Activated CD8-positive, alpha-beta memory T cell treated with anti-CD3 and anti-CD28 coated beads, Interleukin-2, amount 50 U/mL, for 4 hours (primary cell): Measurements from ENCODE around the gene SEC14L1.

ENCODE experiments used
- DNase-seq: peaks from one replicate; pipeline ENCODE4 v3.0.0-alpha.2; 2020

The SEC14L1 gene

DNA sequence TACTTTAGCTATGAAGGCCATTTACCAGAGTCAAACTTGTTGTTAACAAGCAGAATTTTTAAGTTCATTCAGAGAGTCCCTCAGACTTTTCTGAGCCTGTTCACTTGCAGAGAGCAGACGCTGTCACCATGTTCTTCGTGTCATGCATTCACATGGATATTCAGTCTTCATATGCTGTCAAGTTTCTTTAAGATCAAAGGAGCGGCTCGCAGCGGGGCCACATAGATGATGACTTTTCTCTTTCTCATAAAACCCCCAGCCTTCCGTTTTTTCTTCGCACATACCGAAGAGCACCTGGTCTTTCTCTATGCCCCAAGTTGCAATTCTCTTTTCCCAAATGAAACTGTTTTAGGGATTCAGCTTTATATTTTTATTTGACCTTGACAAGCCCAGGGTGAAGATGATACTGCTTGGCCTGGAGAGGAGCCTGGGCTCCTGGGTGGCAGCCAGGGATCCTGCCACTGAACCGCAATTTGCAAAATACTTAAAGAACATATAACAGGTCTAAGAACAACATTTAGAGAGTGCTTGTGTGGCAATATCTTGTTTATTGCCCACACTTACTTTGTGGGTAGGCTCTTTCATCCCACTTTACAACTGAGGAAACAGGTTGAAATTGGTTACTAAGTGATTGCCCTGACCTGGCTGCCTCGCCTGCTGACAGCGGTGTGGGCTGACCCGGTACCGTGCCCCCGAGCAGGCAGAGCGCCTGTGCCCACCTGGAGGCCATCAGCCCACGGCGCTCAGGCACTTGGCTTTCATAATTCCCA lies 22.9 kb downstream of the SEC14L1 start:
- DNase-seq: no peak

DNA sequence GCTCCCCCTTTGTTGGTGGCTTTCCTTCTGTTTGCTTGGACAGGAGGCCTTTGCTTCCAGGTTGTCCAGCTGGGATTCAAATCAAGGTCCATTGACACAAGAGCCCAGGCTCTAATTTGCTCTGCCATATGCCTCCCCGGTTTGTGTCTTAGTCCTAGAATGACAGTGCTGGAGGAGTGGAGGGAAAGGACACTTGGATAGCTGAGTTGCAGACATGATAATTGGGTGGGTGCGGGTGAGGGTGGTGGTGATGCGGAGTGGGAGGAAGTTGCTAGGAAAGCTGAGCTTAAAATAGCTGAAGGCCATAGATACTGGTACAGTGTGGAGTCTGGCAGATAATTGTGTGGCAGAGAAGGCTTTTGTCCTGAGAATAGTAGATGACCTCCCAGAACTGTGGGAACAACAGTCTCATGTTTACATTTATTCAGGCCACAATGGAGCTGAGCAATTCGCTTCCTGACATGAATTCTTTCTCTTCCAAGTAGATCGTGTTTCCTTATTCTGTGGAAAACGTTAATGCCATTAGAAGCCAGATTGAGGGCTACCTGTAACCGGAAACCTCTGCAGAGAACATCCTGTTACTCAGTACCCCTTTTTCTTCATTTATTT lies 23.8 kb downstream of the SEC14L1 start:
- DNase-seq: no peak

DNA sequence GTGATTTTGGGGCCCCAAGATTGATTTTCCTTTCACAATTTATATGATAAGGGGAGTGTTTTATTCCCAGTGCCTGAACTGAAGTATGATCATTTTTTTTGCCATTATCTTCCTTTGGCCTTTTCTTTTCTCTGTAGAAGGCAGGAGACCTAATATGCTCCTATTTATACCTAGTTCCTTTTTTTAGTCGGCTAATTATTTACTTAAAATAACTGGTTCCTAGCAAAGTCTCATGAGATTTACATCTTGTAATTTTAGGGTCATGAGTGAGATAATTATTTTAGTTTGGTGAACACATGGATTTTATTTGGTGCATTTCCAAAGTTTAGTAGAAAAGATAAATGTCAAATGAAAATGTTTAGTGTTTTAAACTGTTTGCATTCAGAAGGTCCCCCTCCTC lies 24.8 kb downstream of the SEC14L1 start:
- DNase-seq: no peak

DNA sequence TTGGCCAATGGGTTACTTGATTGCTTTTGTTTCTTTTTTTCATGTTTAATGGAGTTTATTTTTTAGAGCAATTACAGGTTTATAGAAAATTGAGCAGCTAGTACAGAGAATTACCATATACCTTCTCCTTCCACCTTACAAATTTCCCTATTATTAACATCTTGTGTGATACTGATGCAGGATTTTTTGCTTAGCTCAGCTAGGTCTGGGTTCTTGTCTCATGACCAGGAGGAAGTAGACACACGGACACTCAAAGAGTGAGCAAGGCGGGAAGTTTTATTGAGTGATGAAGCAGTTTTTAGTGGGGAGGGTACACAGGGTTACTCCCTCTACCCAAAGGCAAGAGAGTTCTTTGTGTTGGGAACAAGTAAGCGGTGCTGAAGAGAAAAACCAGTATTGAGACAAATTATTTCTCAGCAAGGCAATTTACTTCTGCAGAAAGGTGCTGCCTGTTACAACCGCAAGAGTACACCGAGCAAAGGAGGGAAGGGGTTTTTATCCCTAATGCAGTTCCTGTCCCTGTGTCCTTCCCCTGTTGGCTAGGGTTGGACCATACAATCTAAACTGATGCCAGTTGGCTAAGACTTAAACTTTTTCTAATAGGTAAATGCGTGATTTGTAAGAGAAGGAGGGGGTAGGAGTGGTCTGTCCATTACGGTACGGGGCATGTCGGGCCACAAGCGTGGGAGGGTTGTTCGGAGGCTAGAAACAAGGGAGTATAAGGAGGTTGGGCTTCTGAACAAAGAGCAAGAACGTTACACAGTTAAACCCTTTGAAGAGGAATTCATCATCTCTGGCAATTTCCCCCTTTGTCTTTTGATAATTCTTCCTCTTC lies 26.9 kb downstream of the SEC14L1 start:
- DNase-seq: no peak

DNA sequence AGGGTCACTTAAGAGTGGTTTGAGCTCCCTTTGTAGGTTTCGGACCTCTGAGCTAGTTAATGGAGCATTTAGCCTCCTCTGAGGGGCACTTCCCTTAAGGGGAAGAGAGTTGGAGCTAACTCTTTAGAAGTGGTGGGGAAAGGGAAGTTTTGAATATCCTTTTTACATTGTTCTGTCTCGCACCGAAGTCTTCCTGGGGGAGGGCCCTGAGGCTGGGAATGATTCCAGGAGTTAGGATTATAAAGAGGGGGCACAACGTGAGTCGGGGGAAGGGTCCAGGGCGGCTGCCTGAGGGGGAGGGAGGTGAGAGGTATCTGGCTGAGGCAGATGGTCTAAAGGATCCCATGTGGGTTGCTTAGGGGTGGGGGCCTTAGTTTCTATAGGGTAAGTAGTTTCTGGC lies 32.3 kb downstream of the SEC14L1 start:
- no peak for DNase-seq

DNA sequence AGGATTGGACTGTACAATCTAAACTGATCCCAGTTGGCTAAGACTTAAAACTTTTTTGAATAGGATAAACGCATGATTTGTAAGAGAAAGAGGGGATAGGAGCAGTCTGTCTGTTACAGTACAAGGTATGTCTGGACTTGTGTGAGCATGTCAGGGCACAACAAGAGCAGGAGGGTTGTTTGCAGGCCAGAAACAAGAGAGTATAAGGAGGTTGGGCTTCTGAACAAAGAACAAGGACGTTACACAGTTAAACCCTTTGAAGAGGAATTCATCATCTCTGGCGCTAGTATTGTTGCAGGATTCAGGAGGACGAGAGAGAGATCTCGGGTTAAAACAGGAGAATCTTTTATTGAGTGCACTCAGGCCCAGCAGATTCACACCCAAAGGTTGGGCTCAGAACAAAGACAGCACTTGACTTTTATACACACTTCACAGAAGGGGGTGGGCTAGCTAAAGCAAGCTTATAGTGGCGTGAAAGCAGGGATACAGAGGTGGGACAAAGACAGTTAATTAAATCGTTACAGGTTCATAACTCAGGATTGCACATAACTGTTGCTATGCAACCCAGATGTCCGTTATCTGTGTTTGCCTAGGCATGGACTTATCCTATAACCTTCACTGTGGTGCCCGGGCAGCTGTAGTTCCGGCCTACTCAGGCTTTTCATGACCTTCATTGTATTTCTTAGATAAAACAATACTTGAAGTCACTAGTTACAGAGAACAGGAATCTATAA lies 34.3 kb downstream of the SEC14L1 start:
- DNase-seq: no peak

DNA sequence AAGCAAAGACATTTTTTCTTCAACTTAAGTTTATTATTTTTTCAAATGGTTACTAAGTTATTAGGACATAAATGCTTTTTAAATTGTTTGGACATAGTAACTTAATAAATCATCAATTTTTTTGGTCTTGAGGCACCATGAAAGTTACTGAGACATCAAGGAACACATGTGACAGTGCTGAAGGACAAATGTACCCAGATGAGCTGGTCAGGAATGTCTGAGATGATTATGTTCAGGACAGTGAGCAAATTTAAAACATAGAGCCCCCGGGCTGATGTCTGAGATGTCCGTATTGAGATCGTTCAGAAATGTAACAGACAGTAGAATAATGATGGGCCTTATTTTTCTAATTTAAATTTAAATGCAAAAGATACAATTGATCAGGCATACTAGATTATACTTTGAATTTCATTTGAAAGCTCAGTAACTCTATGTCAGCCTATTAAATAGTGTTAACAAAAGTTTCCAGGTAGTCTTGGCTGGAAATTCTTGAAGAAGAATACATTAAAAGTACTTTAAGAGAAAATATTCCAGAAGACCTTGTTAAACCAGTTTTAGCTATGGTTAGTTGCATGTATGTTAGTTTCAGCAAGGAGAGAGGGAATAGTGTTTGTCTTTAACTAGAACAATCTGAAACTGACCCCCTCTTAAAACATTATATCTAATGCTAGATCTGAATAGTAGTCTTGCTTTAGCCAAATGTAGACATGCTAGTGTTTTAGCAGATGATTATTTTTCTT lies 36.4 kb downstream of the SEC14L1 start:
- DNase-seq: no peak

DNA sequence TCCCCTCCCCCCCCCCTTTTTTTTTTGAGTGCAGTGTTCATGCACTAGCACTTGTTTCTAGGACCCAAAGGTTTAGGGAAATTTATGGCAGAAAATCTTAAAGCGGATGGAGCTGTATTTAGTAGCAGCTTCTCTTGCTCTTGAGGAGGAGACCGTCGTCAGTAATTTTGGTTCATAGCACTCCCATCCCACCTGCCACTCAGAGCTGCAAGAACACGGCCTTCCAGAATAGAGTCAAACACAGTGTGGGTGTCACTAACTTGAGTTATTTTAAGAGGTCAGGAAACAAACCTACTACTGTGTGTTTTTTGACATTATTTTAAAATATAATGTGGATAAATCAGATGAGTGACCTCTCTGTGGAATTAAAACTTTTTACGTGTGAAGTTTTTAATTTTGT lies 37.3 kb downstream of the SEC14L1 start:
- no peak for DNase-seq

DNA sequence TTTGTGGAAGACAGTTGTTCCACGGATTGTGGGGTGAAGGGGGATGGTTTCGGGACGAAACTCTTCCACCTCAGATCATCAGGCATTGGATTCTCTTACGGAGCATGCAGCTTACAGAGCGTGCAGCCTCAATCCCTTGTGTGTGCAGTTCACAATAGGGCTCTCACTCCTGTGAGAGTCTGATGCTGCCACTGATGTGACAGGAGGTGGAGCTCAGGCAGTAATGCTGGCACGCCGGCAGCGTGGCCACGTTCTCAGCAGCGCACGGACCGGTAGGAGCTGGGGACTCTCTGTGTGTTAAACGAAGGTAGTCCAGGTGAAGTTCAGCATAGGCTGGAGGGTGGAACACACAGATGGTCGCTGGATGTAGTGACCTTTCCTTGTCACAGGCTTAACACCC lies 37.8 kb downstream of the SEC14L1 start:
- no peak for DNase-seq

DNA sequence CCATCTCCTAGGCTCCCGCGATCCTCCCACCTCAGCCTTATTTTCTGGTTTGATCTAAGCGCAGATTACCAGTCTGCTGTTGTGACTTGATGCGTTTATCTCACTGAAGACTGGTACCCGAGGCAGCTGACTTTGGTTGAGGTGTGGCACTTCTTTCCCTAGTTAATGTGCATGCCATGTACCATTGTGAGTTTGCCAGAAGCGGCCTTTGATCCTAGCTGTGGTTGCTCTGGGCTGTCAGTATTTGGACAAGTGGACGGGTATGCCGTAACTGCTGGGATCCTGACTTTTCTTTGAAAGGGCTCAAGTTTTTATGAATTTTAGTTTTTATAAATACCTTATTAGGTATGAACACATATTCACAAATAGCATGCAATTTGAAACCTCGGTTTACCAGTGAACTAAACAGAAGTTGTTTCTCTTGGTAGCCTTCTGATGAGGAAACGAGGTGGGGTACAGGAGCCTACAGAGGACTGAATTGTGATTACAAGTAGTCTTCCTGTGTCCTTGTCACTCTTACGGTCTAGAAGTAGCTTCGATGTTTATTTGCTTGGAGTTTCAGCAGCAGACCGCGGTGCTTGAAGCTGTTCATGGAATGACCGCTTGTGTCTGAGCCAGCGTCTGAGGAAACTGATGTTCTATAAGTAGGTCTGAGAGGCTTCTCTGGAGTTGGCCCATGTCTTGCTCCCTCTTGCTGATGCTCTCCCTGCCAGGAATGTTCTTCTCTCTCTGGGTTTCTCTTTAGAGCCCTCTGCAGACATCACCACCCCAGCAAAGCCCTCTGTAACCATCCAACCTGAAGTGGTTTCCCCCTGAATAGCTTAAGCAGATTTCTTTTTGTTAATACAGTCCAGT lies 40.0 kb downstream of the SEC14L1 start:
- no peak for DNase-seq

DNA sequence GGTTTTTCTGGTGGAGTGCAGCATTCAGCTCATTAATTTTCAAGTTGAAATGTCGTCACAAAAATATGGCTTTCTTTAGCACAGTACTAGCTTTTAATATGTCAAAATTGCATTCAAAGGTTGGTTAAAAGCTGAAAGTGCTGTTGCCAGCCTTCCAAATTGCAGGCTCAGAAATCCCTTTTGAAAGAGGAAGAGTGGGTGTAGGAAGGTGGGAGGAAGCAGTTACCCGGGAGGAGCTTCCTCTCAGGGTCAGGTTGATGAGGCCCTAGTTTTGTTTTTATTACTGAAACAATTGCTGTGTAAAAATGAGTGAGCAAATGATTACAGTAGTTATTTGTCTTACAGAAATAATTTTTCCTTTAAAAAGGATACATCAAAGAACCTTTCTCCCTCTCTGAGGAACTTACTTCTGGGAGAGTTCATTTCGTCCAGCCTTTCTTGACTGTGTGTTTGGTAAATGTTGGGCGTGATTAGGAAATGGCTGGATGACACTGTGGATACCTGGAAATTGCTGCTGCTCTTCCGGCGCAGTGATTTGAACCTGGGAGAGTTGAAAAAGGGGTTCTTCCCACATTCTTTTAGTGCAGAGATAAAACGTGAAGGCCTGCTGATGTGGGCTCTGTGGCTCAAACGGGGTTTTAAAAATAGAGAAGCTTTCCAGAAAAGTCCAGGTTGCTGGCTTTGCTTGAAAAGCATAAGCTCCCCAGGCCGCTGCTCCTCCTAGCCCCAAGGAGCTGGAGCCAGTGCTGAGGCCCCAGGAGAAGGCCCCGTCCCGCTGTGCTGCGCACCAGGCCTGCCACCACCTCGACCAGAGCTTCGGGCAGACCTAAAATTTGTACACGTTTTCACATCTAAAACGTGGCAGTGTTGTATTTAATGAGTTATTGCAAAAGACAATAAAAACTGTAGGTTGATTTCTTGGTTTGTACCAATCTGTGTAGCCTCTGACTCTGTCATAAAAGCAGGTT lies 41.7 kb downstream of the SEC14L1 start:
- no peak for DNase-seq

DNA sequence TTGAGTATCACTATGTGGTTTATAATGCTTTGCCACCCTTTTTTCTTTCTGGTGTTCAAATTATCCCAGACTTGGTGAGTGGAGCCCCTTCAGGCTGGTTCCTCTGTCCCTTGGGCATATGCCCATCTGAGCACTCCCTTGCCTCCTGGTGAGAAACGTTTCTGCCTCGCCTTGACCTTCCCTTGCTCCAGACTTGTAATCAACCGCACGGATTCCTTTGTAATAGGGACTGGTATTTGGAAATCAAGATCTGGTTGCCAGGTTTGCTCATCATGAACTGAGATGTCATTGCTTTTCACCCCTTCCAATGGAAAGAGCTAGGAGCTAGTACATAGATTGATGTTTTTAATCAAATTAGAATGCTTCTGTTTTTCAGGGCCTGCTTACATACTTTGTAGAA lies 43.7 kb downstream of the SEC14L1 start:
- DNase-seq: no peak

DNA sequence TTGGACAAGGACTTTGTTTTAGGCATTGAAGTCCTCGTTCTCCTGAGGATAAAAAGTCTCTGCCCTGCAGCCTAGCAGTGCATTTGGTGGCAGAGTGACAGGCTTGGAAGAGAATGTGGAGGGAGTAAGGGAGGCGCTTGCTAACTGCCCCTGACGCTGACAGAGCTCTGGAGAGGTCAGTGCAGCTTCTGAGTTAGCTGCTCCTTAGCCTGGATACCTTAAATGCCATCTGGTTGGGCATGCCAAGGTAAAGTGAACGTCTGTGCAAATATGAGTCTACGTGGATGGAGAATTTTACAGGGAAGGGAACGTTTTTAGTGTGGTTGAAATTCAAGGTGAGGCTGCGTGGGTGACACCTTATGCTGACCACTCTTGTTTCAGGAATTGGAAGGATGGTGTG lies 44.4 kb downstream of the SEC14L1 start:
- DNase-seq: no peak

DNA sequence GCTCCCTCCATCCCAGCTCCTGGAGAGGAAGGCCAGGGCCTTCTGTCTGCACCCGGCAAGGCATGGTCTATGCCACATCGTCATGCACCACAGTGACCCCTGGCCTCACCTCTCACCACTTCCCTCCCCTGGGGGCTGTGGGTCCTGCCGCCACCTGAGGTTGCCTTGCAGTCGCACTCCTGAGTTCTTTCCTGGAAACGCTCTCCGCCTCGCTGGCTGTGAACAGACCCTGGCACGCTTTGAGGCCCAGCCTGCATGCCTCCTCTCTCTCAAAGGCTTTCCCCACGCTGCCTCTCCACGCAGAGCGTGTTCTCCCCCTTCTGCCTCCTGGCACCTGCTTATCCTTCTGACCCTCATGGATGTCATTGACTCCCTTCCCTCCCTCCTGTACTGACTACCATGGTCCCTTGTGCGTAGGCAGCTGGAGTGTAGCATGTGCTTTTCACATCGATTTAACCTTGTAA lies 45.4 kb downstream of the SEC14L1 start:
- no peak for DNase-seq

DNA sequence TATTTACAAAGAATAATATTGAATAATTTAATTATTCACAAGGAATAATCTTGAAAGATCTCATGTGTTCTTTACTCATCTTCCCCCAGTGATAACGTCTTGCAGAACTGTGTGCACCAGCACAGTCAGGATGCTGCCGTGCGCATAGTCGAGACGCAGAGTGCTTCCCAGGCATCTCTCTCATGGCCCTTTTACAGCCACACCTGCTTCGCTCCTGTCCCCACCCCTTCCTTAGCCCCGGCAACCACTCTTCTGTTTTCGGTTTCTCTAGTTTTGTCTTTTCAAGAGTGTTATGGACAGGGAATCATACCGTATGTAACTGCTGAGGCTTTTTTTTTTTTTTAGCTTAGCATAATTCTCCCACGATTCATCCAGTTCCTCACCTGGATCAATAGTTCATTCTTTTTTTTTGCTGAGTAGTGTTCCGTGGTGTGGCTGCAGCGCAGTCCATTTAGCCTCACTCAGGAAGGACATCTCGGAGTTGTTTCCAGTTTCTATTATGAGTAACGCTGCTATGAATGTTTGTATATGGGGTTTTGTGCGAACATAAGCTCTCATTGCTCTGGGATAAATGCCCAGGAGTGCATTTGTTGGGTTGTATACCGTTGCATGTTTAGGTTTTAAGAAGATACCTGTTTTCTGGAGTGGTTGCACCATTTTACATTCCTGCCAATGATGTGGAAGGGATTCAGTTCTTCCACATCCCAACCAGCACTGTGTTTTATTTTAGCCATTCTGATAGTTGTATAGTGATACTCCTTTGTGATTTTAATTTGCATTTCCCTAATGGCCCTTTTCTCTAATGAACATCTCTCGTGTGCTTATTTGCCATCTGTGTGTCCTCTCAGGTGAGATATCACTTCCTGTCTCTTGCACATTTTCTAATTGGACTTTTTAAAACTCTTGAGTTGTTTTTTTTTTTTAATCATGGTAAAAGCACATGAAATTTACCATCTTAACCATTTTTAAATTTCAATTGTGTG lies 47.6 kb downstream of the SEC14L1 start:
- DNase-seq: no peak

DNA sequence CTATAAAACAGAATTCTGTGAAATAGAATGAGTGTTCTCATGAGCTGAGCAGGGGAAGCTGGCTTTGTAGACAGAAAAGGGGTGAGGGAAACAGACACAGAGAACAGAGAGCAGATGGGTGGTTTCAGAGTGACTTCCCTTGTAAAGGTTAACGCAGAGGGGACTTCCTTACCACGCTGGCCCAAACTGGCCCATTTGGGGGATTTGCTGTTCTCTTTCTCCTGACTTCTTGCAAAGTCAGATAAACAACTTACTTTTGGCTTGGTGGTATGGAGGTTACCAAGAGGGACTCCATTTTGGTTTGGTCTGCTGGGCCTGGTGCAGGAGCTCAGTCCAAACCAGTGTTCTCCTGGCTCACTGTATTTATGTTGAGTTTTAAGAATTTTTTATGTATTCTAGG lies 48.4 kb downstream of the SEC14L1 start:
- DNase-seq: no peak

DNA sequence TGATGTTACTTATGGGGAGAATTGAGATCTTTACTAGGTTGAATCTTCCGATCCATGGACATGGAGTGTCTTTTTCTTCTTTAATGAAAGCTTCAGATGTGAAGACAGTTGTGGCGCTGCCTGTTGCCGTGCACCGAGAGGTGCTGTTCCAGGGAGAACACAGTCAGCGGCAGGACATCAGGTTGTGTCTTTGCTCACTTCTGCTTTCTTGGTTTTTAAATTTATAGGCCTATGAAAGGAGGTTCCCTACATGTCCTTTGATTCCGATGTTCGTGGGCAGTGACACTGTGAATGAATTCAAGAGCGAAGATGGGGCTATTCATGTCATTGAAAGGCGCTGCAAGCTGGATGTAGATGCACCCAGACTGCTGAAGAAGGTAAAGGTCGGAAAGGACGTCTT lies 49.8 kb downstream of the SEC14L1 start:
- no peak for DNase-seq

DNA sequence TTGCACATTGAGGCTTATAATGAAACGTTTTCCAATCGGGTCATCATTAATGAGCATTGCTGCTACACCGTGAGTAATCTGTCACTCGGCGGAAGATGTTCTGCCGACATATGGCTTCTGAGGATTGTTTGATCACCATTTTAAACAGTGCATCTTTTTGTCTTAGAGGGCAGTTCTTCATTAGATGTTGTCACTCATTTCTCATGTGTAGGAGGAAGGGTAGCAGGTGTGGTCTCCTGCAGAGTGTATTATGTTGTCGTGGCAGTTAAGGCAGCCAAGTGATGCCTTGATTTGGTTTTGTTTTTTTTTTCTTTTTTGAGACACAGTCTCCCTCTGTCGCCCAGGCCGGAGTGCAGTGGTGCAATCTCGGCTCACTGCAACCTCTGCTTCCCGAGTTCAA lies 50.5 kb downstream of the SEC14L1 start:
- DNase-seq: no peak

DNA sequence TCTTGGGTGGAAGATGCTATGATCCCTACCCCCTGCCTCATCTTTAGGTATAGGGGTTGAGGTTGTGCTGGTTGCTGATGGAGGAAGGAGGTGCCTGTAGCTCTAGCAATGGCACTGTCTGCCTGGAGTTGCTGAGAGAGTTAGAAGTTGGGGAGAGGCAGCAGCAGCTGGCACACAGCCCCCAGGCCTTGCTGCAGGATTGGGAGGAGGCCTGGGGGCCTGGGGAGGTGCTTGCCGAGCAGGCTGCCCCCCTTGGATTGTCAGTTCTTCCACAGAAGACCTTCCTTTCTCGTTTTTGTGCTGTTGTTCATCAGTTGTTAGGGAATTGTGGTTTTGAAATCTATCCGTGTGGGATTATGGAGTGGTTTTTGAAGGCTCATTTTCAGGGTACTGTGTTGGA lies 52.9 kb downstream of the SEC14L1 start:
- no peak for DNase-seq
